GM18951 (cell line): ENCODE measurements around the gene ZBTB46.

Source experiments
- POLR2A ChIP-seq: IDR thresholded peaks from 4 replicates; pipeline ENCODE4 v1.6.1; 2011; ENCODE audit warnings: mild to moderate bottlenecking; ENCODE audit not compliant: insufficient read length, insufficient read depth; ENCODE audit errors: extremely low read depth
- in situ Hi-C: fragments of 300-500 bp; cut with MboI; formaldehyde crosslinking; loops from one replicate; pipeline ENCODE4 v1.12.0; 2022; ENCODE audit warnings: low sequenced_read_pairs, mixed read lengths, inconsistent platforms; ENCODE audit not compliant: unreplicated experiment

ZBTB46 gene

DNA sequence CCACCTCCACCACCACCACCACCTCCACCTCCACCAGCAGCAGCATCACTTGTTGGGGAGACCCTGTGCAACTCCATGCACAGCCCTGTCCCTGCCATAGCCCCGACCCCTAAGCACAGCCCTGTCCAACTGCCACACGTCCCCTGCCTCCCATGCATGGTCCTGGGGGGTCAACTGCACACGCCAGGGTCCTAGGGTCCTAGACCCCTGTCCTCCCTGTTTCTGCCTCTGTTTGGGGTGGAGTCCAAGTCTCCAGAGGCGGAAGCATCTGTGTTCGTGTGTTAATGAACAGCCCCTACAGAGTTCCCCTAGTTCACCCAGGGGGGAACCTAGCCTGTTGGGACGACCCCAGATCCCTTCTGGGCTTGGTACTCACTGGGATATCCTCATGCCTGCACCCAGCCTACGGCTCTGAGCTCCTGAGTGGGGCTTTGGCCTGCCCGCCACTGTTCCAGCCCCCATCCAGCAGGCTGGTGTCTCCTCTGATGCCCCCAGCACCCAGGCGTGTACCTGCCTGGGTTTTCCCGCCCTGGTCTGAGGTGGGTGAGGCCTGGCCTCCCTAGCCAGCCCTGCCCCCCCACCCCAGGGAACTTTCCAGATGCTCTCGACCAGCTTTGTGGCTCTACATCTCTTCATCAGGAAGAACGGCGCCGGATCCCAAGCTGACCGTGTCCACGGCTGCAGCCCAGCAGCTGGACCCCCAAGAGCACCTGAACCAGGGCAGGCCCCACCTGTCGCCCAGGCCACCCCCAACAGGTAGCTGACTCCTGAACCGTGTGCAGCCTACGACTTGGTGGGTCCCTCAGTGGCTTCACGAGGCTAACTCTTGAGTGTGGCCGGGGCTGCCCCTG lies 137.1 kb downstream of the ZBTB46 start:
- TF ChIP-seq POLR2A: no peak
- in situ Hi-C loops: no loop called here
